HEK293T (cell line): Measurements from ENCODE around the gene UNC13D.

Experiments used
- BHLHE40 ChIP-seq: fragments of 450-650 bp; IDR thresholded peaks from 2 replicates; pipeline ENCODE4 v1.6.1; 2016; ENCODE audit warnings: mild to moderate bottlenecking, moderate library complexity, borderline replicate concordance
- CTBP1 ChIP-seq: fragments of 450-650 bp; IDR thresholded peaks from 2 replicates; pipeline ENCODE4 v1.6.1; 2016; ENCODE audit warnings: borderline replicate concordance
- FOXA1 ChIP-seq: fragments of 450-650 bp; IDR thresholded peaks from 2 replicates; pipeline ENCODE4 v1.6.1; 2016; ENCODE audit warnings: mild to moderate bottlenecking
- FOXK2 ChIP-seq: fragments of 450-650 bp; IDR thresholded peaks from 2 replicates; pipeline ENCODE4 v1.6.1; 2016; ENCODE audit warnings: mild to moderate bottlenecking
- FOXM1 ChIP-seq: fragments of 450-650 bp; IDR thresholded peaks from 2 replicates; pipeline ENCODE4 v1.6.1; 2017; ENCODE audit warnings: mild to moderate bottlenecking, borderline replicate concordance
- HDGF ChIP-seq: fragments of 450-650 bp; IDR thresholded peaks from 2 replicates; pipeline ENCODE4 v1.6.1; 2017; ENCODE audit warnings: antibody characterized with exemption, borderline replicate concordance
- L3MBTL2 ChIP-seq: fragments of 450-650 bp; conservative IDR thresholded peaks from 2 replicates; pipeline ENCODE4 v1.6.1; 2016; ENCODE audit warnings: mild to moderate bottlenecking
- NFRKB ChIP-seq: fragments of 450-650 bp; IDR thresholded peaks from 2 replicates; pipeline ENCODE4 v1.6.1; 2016; ENCODE audit warnings: mild to moderate bottlenecking, moderate library complexity
- PKNOX1 ChIP-seq: fragments of 450-650 bp; IDR thresholded peaks from 2 replicates; pipeline ENCODE4 v1.6.1; 2016
- SUZ12 ChIP-seq: fragments of 450-650 bp; IDR thresholded peaks from 2 replicates; pipeline ENCODE4 v1.6.1; 2016; ENCODE audit warnings: mild to moderate bottlenecking
- TARDBP ChIP-seq: fragments of 450-650 bp; IDR thresholded peaks from 2 replicates; pipeline ENCODE4 v1.6.1; 2016
- ZNF384 ChIP-seq: fragments of 450-650 bp; IDR thresholded peaks from 2 replicates; pipeline ENCODE4 v1.6.1; 2016

GRCh38 chr17:75889454-75889853 lies 45.2 kb upstream of the UNC13D start:
- TF ChIP-seq L3MBTL2 (no peak), NFRKB (no peak), CTBP1 (no peak), FOXK2 (no peak), PKNOX1 (no peak), SUZ12 (no peak), FOXA1 (no peak), ZNF384 (no peak), BHLHE40 (no peak), TARDBP (no peak), HDGF (no peak), FOXM1 (no peak)
